NOMO-1 treated with DMSO at 0.1 percent for 48 hours (cell line): ENCODE results near the gene SEC23IP.
"Not testable (repeated sequence)": the region's sequence is repeated elsewhere in the genome, so short reads cannot be mapped to it uniquely, and the experiment has no call there.

ENCODE experiments used
- DNase-seq: peaks from one replicate; lab custom pipeline; 2025; ENCODE audit not compliant: unreplicated experiment; lab: John Stamatoyannopoulos, UW

SEC23IP gene

DNA sequence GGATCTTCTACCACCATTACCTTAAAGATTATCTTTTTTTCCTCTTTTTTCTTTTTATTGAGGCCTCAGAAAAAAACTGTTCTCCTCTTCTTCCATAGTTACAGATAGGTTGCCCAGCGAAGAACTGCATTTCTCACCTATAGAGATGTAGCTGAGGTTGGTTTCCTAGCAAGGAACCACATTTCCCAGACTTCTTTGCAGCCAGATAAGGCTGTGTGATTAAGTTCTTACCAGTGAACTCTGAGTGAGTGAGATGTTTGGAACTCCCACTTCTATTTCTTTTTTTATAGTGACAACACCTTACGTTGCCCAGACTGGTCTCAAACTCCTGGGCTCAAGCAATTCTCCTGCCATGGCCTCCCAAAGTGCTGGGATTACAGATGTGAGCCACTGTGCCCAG, 14.0 kb upstream of the SEC23IP start:
- DNase-seq, result no peak

DNA sequence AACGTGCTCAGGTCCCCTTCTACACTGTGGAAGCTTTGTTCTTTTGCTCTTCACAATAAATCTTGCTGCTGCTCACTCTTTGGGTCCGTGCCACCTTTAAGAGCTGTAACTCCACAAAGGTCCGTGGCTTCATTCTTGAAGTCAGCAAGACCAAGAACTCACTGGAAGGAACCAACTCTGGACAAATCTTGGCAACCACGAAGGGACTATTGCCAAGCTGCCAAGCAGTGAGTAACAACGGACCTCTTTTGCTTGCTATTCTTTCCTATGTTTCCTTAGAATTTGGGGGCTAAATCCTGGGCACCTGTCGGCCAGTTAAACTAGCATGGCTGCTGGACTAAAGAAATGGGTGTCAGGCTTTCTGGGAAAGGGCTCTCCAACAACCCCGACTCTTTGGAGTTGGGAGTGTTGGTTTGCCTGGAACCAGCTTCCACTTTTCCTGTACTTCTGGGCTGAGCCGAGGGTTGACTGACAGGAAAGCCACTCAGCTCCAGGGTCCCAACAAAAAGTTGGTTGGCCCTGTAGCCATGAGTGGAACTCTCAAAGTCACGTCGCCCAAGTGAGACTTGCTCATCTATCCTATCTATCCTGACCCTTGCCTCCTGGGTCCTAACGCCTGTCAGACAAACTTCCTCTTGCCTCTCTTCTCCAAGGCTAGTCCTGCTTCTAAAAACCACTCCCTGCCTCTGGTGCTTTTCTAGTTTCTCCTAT, 8.5 kb upstream of the SEC23IP start:
- not testable (repeated sequence) for DNase-seq

GRCh38 chr10:119886070-119886469, 6.5 kb upstream of the SEC23IP start:
- DNase-seq, result not testable (repeated sequence)

- peak; percentile 32 for DNase-seq
These were observed 3.8 kb upstream of the SEC23IP start for GRCh38 chr10:119888715-119889114.

DNA sequence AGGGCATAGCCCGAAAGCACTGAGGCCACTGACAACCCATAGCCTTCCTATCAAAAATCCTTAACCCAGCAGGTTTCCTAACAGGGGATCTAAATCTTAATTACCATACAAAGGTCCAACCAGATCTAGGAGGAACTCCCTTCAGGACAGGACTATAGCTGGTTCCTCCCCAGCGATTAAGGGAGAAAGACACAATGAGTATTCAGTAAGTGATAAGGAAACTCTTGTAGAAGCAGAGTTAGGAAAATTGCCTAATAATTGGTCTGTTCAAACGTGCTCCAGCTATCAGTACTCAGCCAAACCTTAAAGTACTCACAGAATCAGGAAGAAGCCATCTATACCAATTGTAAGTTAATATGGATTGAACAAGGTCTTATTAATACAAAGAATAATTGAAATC, 3.3 kb upstream of the SEC23IP start:
- not testable (repeated sequence) for DNase-seq

GRCh38 chr10:119890307-119890706, 2.2 kb upstream of the SEC23IP start:
- not testable (repeated sequence) for DNase-seq

DNA sequence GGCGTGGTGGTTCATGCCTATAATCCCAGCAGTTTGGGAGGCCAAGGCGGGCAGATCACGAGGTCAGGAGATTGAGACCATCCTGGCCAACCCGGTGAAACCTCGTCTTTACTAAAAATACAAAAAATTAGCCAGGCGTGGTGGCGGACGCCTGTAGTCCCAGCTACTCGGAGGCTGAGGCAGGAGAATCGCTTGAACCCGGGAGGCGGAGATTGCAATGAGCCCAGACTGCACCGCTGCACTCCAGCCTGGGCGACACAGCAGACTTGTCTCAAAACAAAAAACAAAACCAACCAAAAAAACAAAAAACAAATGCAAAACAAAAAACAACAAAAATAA, 712 bp upstream of the SEC23IP start:
- DNase-seq, result not testable (repeated sequence)

DNA sequence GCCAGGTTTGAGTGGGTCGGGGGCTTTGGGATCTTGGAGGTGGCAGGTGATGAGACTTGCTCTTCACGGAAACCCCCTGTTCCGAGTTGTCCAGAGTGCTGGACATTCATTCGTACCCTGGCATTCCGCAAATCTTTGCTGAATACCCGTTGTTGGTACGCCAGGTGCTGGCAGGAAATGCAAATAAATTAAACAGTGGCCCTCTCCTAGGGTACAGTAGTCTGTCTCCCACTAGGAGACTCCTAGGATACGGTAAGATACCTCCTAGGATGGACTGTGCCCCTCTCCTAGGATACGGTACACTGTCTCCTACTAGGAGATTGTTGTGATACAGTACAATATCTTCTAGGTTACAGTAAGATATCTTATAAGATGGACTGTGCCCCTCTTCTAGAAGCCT, 544 bp downstream of the SEC23IP start:
- no peak for DNase-seq

- DNase-seq, result no peak
These were observed 1.4 kb downstream of the SEC23IP start for GRCh38 chr10:119893845-119894427.

DNA sequence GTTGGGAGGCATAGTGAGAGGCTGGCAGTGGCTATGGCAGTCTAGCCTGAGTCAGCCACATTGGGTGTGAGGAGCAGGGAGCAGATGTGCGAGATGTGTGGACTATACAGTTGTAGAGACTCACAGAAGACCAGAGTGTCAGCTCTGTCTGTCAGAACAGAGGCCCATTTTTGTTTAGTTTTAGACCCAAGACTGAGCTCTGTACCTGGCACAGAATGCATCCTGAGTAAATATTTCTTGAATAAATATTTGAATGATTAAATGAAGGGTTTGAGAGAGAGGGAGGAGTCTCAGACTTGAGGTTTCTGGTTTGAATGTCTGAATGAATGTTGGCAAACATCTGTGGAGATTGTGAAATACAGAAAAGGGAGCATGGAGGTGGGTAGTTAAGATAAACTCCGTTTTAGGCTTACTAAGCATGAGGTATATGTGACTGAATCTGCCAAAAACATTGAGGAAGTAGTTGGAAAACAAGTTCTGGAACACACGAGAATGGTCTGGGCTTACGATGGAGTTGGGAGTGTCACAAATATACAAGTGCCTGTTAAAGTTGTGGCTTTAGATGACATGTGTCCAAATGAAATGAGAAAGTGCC, 3.6 kb downstream of the SEC23IP start:
- peak; percentile 44 for DNase-seq

DNA sequence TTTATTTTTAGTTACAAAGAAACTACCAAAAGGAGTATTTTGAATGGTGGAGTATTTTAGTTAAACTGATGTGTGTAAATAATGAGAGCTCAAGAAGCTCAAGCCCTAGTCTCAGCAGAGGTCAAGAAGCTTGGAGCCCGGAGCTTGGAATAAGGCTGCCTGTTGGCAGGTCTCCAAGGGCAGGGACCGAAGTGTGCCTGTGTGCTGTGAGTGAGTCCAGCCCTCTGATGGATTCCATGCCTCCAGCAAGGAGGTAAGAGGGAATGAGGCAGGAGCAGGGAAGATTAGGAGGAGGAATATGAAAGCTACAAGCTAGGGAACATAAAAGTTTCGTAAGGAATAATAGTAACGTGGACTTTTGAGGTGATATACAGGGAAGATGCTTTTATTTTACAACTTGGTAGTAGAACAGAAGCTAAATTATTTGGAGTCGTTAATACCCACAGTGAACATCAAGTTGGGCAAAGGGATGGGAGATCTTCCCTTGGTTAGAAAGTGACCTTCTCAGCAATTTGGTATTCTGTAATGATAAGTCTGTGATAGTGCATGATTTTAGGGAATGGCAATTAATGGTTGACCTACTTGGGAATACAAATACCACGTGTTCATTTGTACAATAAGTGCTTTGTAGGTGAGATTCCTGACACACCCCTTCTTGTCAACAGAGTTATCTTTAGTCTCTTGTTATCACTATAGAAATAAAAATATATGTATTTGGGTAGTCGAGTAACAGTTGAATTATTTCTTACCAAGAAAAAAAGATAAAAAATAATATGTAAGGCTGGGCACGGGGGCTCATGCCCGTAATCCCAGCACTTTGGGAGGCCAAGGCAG, 4.6 kb downstream of the SEC23IP start:
- no peak for DNase-seq

DNA sequence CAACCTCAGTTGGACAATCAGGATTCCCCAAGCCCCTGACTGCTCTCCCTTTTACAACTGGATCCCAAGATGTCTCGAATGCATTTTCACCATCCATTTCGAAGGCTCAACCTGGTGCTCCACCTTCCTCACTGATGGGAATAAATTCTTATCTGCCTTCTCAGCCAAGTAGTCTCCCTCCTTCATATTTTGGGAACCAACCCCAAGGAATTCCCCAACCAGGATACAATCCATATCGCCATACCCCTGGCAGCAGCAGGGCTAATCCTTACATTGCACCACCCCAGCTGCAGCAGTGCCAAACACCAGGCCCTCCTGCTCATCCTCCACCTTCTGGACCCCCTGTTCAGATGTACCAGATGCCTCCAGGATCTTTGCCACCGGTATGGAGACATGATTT, 6.0 kb downstream of the SEC23IP start:
- no peak for DNase-seq

DNA sequence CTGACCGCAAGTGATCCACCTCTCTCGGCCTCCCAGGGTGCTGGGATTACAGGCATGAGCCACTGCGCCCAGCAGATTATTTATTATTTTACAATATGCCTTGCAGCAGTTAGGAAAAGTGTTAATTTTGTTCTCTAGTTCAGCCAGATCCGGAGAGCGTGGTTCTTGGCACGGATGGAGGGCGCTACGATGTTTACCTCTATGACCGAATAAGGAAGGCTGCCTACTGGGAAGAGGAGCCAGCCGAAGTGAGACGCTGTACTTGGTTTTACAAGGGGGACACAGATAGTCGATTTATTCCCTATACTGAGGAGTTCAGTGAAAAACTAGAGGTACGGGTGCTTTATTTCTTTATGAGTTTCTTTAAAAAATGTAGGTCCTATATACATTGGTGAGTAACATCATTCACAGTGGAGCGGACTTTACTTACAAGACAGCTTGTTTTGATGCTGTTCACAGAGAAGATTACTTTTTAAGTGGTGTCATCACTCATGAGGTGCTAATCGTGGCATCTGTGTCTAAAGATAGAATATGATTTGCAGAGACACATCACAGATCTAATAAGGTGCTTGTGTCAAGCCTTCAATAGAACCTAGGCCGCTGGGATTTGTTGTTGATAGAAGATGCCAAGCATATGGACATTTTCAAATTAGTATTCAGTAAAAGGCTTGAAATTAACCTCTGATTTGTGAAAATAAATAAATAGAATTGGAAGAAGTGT, 11.6 kb downstream of the SEC23IP start:
- no peak for DNase-seq

GRCh38 chr10:119907695-119908094, 15.2 kb downstream of the SEC23IP start:
- DNase-seq, result not testable (repeated sequence)

DNA sequence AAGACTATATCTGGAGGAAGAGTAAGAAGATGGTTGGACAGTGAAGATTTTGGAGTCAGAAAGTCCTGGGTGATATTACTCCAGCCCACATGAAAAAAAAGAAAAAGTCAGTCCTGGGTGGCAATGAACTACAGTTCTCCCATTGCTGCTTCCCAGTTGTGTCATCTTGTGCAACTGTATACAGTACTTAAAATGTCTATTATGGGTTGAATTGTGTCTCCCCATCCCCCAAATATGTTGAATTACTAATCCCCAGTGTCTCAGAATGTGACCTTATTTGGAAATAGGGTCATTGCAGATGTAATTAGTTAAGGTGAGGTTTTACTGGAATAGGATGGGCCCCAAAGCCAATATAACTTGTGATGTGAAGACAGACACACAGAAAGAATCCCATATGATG, 15.6 kb downstream of the SEC23IP start:
- no peak for DNase-seq

DNA sequence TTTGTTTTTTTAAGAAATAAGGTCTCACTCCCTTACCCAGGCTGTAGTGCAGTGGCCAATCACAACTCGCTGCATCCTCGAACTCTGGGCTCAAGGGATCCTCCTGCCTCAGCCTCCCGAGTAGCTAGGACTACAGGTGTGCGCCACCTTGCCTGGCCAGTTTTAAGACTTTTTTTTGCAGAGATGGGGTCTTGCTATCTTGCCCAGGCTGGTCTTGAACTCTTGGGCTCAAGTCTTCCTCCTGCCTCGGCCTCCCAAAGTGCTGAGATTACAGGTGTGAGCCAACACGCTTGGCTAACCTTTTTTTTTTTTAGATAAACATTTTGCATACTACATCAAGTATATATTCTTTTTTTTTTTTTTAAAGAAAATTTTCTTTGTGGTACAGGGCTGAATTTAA, 18.2 kb downstream of the SEC23IP start:
- DNase-seq, result no peak

GRCh38 chr10:119917777-119918176, 25.2 kb downstream of the SEC23IP start:
- DNase-seq, result no peak

DNA sequence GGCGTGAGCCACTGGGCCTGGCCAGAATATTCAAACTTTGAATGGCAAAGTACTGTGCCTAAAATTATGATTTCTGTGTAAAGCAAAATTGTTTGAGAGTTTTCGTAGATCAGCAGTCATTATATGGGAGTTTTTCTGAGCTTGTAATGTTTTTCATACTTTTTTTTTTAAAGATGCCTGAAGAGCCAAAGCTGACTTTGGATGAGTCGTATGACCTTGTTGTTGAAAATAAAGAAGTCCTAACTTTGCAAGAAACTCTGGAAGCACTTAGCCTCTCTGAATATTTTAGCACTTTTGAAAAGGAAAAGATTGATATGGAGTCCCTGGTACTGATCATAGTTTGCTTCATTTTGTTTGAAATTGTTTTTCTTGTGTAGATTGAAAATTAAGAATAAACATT, 26.7 kb downstream of the SEC23IP start:
- DNase-seq, result no peak

GRCh38 chr10:119919826-119920225, 27.3 kb downstream of the SEC23IP start:
- peak; percentile 80 for DNase-seq

DNA sequence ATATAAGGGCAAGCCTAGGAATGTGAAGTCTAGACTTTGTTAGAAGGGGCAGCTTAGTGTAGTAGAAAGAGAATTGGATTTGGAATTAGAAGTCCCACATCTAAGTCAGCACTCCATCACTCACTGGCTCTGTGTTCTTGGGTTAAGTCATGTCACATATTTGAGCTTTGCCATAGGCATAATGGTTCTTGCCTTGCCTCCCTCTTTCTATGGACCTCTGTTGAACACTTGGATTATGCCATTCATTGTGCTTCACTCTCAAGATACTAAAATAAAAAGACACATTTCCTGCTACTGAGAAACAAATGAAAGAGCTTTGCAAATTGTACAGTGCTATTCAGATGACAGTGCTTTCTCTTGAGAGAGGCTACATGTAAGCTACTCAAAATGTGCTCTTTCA, 35.9 kb downstream of the SEC23IP start:
- DNase-seq, result no peak

GRCh38 chr10:119931871-119932270, 39.3 kb downstream of the SEC23IP start:
- no peak for DNase-seq
